IMR-90 (cell line): ENCODE data around the gene SHISA4. TPM values are rescaled to one million over a fixed set of nuclear protein-coding genes. Genes with fewer than 3 reads are reported as not detected.

ENCODE experiments used
- ATAC-seq: fragments of 200-7000 bp; cut with Tn5 transposase; 2 replicates; pipeline ENCODE4 v1.9.1; 2020; ENCODE audit warnings: low read depth, mild to moderate bottlenecking, moderate library complexity
- BruUV-seq: library from RNA; stranded (reverse); fragments of 400-500 nt; replicated peaks from 2 replicates; lab custom pipeline; 2021; lab: Mats Ljungman, UMichigan
- CTCF ChIA-PET: fragments of 300-600 bp; formaldehyde crosslinking; extraction: SDS; loops from one replicate; lab custom pipeline; 2021; ENCODE audit warnings: antibody characterized with exemption; lab: Yijun Ruan, JAX
- POLR2A ChIA-PET: fragments of 300-600 bp; sonication (Branson Sonifier 250); formaldehyde crosslinking; loops from one replicate; lab custom pipeline; 2022; ENCODE audit warnings: antibody characterized with exemption; ENCODE audit not compliant: unreplicated experiment; lab: Charles Lee
- DNase-seq: peaks from one replicate; pipeline ENCODE4 v3.0.0; 2013
- H2AFZ ChIP-seq: replicated peaks from 2 replicates; pipeline ENCODE3; 2013; ENCODE audit warnings: low read length, mild to moderate bottlenecking; ENCODE audit not compliant: poor library complexity
- H2AK5ac ChIP-seq: 2 replicates; pipeline ENCODE4 v1.6.1; 2013; ENCODE audit warnings: low read depth, low read length, inconsistent platforms
- H2AK9ac ChIP-seq: replicated peaks from 2 replicates; pipeline ENCODE3; 2013; ENCODE audit warnings: mild to moderate bottlenecking, low read depth, low read length, moderate library complexity; ENCODE audit not compliant: poor library complexity
- H2BK120ac ChIP-seq: 2 replicates; pipeline ENCODE4 v1.6.1; 2013; ENCODE audit warnings: low read depth, low read length, inconsistent platforms
- H2BK15ac ChIP-seq: 3 replicates; pipeline ENCODE4 v1.6.1; 2013; ENCODE audit warnings: low read depth, low read length, inconsistent platforms
- H2BK20ac ChIP-seq: 2 replicates; pipeline ENCODE4 v1.6.1; 2013; ENCODE audit warnings: low read depth, mild to moderate bottlenecking, inconsistent platforms, low read length, moderate library complexity
- H2BK5ac ChIP-seq: 2 replicates; pipeline ENCODE4 v1.6.1; 2013; ENCODE audit warnings: mild to moderate bottlenecking, low read depth, low read length, inconsistent platforms; ENCODE audit not compliant: poor library complexity, severe bottlenecking
- H3K14ac ChIP-seq: replicated peaks from 2 replicates; pipeline ENCODE4 v1.6.1; 2013; ENCODE audit warnings: low read depth, low read length, inconsistent platforms
- H3K18ac ChIP-seq: 2 replicates; pipeline ENCODE4 v1.6.1; 2013; ENCODE audit warnings: low read depth, low read length, control low read depth
- H3K23ac ChIP-seq: 2 replicates; pipeline ENCODE4 v1.6.1; 2013; ENCODE audit warnings: low read depth, low read length, inconsistent platforms
- H3K27ac ChIP-seq: 2 replicates; pipeline ENCODE4 v1.5.1; 2013; ENCODE audit warnings: mild to moderate bottlenecking, control low read depth, low read length; ENCODE audit not compliant: insufficient read depth
- H3K27me3 ChIP-seq: 2 replicates; pipeline ENCODE4 v1.6.1; 2013; ENCODE audit warnings: low read length; ENCODE audit not compliant: control insufficient read depth, insufficient read depth
- H3K36me3 ChIP-seq: 2 replicates; pipeline ENCODE4 v1.6.1; 2013; ENCODE audit warnings: low read length, mixed read lengths; ENCODE audit not compliant: control insufficient read depth, insufficient read depth
- H3K4ac ChIP-seq: 2 replicates; pipeline ENCODE4 v1.6.1; 2013; ENCODE audit warnings: low read depth, low read length, inconsistent platforms
- H3K4me1 ChIP-seq: 2 replicates; pipeline ENCODE4 v1.6.1; 2013; ENCODE audit warnings: low read length, mixed read lengths; ENCODE audit not compliant: control insufficient read depth, insufficient read depth
- H3K4me2 ChIP-seq: 2 replicates; pipeline ENCODE4 v1.6.1; 2013; ENCODE audit warnings: low read depth, mild to moderate bottlenecking, control low read depth, low read length, moderate library complexity
- H3K4me3 ChIP-seq: 2 replicates; pipeline ENCODE4 v1.5.1; 2013; ENCODE audit warnings: low read depth, mild to moderate bottlenecking, control low read depth, low read length, moderate library complexity; ENCODE audit not compliant: insufficient read depth
- H3K56ac ChIP-seq: 2 replicates; pipeline ENCODE4 v1.6.1; 2013; ENCODE audit warnings: low read length, inconsistent platforms; ENCODE audit not compliant: insufficient read depth; ENCODE audit errors: extremely low read depth
- H3K79me1 ChIP-seq, 2 experiments: 2 replicates each; pipeline ENCODE4 v1.6.1; 2013; ENCODE audit warnings: low read length in 2 of 2, inconsistent platforms in 1 of 2, low read depth in 1 of 2
- H3K9ac ChIP-seq: 2 replicates; pipeline ENCODE4 v1.6.1; 2013; ENCODE audit warnings: low read depth, low read length, control low read depth
- H3K9me1 ChIP-seq: 2 replicates; pipeline ENCODE4 v1.6.1; 2013; ENCODE audit warnings: low read length, inconsistent platforms; ENCODE audit not compliant: insufficient read depth
- H3K9me3 ChIP-seq: 2 replicates; pipeline ENCODE4 v1.6.1; 2013; ENCODE audit warnings: low read length; ENCODE audit not compliant: control insufficient read depth, insufficient read depth
- H4K20me1 ChIP-seq: 2 replicates; pipeline ENCODE4 v1.6.1; 2013; ENCODE audit warnings: low read length, inconsistent platforms; ENCODE audit not compliant: insufficient read depth
- H4K5ac ChIP-seq: 2 replicates; pipeline ENCODE4 v1.6.1; 2013; ENCODE audit warnings: mild to moderate bottlenecking, low read depth, low read length, control low read depth
- H4K8ac ChIP-seq, 2 experiments: 2 replicates each; pipeline ENCODE4 v1.6.1; 2013; ENCODE audit warnings: low read depth in 2 of 2, low read length in 2 of 2, control low read depth in 1 of 2, inconsistent platforms in 1 of 2
- H4K91ac ChIP-seq: 2 replicates; pipeline ENCODE4 v1.6.1; 2013; ENCODE audit warnings: low read depth, low read length, inconsistent platforms; ENCODE audit not compliant: insufficient read depth
- BHLHE40 ChIP-seq: fragments of 150-350 bp; IDR thresholded peaks from 2 replicates; pipeline ENCODE4 v1.6.1; 2016; ENCODE audit warnings: mild to moderate bottlenecking, low read depth, low read length
- CEBPB ChIP-seq: IDR thresholded peaks from 2 replicates; pipeline ENCODE4 v1.6.1; 2012; ENCODE audit warnings: low read depth, low read length, improper control_type of control experiment
- CHD1 ChIP-seq: IDR thresholded peaks from 2 replicates; pipeline ENCODE4 v1.6.1; 2012; ENCODE audit warnings: low read depth, low read length, improper control_type of control experiment
- CTCF ChIP-seq: conservative IDR thresholded peaks from 2 replicates; pipeline ENCODE4 v1.5.1; 2012; ENCODE audit warnings: mild to moderate bottlenecking, low read depth, low read length, improper control_type of control experiment
- FOS ChIP-seq: fragments of 150-350 bp; IDR thresholded peaks from 2 replicates; pipeline ENCODE4 v1.6.1; 2016; ENCODE audit warnings: low read depth, low read length
- MAFK ChIP-seq: IDR thresholded peaks from 2 replicates; pipeline ENCODE4 v1.6.1; 2012; ENCODE audit warnings: low read depth, low read length, improper control_type of control experiment
- MAZ ChIP-seq: IDR thresholded peaks from 2 replicates; pipeline ENCODE4 v1.6.1; 2012; ENCODE audit warnings: low read depth, mild to moderate bottlenecking, low read length, improper control_type of control experiment, moderate library complexity, borderline replicate concordance
- MXI1 ChIP-seq: IDR thresholded peaks from 2 replicates; pipeline ENCODE4 v1.6.1; 2012; ENCODE audit warnings: low read depth, mild to moderate bottlenecking, low read length, moderate library complexity, borderline replicate concordance
- NFE2L2 ChIP-seq: fragments of 150-350 bp; IDR thresholded peaks from 2 replicates; pipeline ENCODE4 v1.6.1; 2016; ENCODE audit warnings: low read depth, mild to moderate bottlenecking, low read length
- POLR2A ChIP-seq: IDR thresholded peaks from 2 replicates; pipeline ENCODE4 v1.6.1; 2012; ENCODE audit warnings: mild to moderate bottlenecking, low read depth, low read length
- RAD21 ChIP-seq: IDR thresholded peaks from 2 replicates; pipeline ENCODE4 v1.6.1; 2012; ENCODE audit warnings: low read length, improper control_type of control experiment
- RCOR1 ChIP-seq: IDR thresholded peaks from 2 replicates; pipeline ENCODE4 v1.6.1; 2012; ENCODE audit warnings: mild to moderate bottlenecking, low read length, improper control_type of control experiment; ENCODE audit not compliant: insufficient replicate concordance
- SMC3 ChIP-seq: fragments of 150-350 bp; IDR thresholded peaks from 2 replicates; pipeline ENCODE4 v1.6.1; 2016; ENCODE audit warnings: low read depth, mild to moderate bottlenecking, antibody characterized with exemption, low read length, moderate library complexity
- USF2 ChIP-seq: fragments of 150-350 bp; IDR thresholded peaks from 2 replicates; pipeline ENCODE4 v1.6.1; 2017; ENCODE audit warnings: mild to moderate bottlenecking, antibody characterized with exemption, low read length, low read depth
- WGBS, 2 experiments: methylation state at CpG; one replicate each; pipeline versions ENCODE4 v1.1.5 to v1.1.7; 2013; ENCODE audit warnings: missing lambda C conversion rate in 2 of 2; ENCODE audit not compliant: insufficient read length in 1 of 2; ENCODE audit errors: extremely low coverage in 2 of 2; 5-methylcytosine and 5-hydroxymethylcytosine counted together
- dilution Hi-C: fragments of 300-500 bp; cut with HindIII; formaldehyde crosslinking; loops from one replicate; pipeline ENCODE4 v1.14.3; 2018; ENCODE audit warnings: low sequenced_read_pairs; ENCODE audit not compliant: unreplicated experiment
- in situ Hi-C: fragments of 300-500 bp; cut with MboI; formaldehyde crosslinking; loops from 3 replicates; pipeline ENCODE4 v1.14.3; 2019; ENCODE audit warnings: low sequenced_read_pairs, inconsistent platforms, mixed read lengths
- intact Hi-C: fragments of 100-400 bp; cut with micrococcal nuclease; formaldehyde crosslinking; loops from 2 replicates; pipeline ENCODE4 v1.10.0; 2022
- polyA plus RNA-seq, 3 experiments: library from polyadenylated mRNA; depleted of rRNA; stranded (reverse); fragments of >200 nt; gene quantifications; 2 replicates each; pipeline ENCODE4 v1.2.3, GENCODE V29; 2012; ENCODE audit warnings: low replicate concordance in 1 of 3
- total RNA-seq: library from RNA; depleted of rRNA; stranded (reverse); fragments of >200 nt; gene quantifications from 2 replicates; pipeline ENCODE4 v1.2.3, GENCODE V29; 2012
- TF ChIP-seq, protein P1 (sequence below): fragments of 150-350 bp; IDR thresholded peaks from 2 replicates; pipeline ENCODE4 v1.6.1; 2016; ENCODE audit warnings: low read depth, mild to moderate bottlenecking, low read length, moderate library complexity, borderline replicate concordance

The SHISA4 gene
- total and polyA plus RNA-seq, 2 of the 4 experiments (the other 2 are of a cell fraction): 10.0 to 34.8 TPM

GRCh38 chr1:201887116-201887866 lies 1.4 kb upstream of the SHISA4 start:
- peaks cover 37% of the 10 kb centered on the region for H3K9me1 ChIP-seq
- no peak overlapping the region for H3K9ac ChIP-seq
- no peak for DNase-seq
- TF ChIP-seq, protein P1, sequence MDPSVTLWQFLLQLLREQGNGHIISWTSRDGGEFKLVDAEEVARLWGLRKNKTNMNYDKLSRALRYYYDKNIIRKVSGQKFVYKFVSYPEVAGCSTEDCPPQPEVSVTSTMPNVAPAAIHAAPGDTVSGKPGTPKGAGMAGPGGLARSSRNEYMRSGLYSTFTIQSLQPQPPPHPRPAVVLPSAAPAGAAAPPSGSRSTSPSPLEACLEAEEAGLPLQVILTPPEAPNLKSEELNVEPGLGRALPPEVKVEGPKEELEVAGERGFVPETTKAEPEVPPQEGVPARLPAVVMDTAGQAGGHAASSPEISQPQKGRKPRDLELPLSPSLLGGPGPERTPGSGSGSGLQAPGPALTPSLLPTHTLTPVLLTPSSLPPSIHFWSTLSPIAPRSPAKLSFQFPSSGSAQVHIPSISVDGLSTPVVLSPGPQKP: no peak
- TF ChIP-seq CHD1 (no peak), RCOR1 (no peak), USF2 (no peak), MAZ (no peak), RAD21 (no peak), FOS (no peak), MXI1 (no peak), NFE2L2 (no peak), CTCF (no peak), BHLHE40 (no peak), CEBPB (no peak), POLR2A (no peak), MAFK (no peak), SMC3 (no peak)
- no peak overlapping the region for H3K4me3 ChIP-seq
- peaks cover 30% of the 10 kb centered on the region for H3K4me1 ChIP-seq
- H3K4ac ChIP-seq: no peak overlapping the region
- no peak overlapping the region for H2BK15ac ChIP-seq
- no peak overlapping the region for H3K56ac ChIP-seq
- ChIA-PET CTCF (interaction anchor here (0.6 kb wide), 1 partner anchor 51 kb away, joined by 3 read pairs; no protein-coding TSS in a partner anchor), POLR2A (no interaction called here)
- H3K14ac ChIP-seq: no peak overlapping the region
- H3K27me3 ChIP-seq: no peaks in the 10 kb centered on the region
- intact Hi-C loops (loop anchor here (10.0 kb wide), 1 partner anchor 228 kb away; no protein-coding TSS in a partner anchor), in situ Hi-C loops (no loop called here), dilution Hi-C loops (no loop called here)
- H2BK120ac ChIP-seq: no peak overlapping the region
- H2BK20ac ChIP-seq: no peak overlapping the region; the same call in 1 of the 2 replicates
- H2AK9ac ChIP-seq: no peak overlapping the region
- 82% methylated on average over 3 of the region's 5 CpGs; no CpG with 5 or more reads in 1 of the 2 experiments for WGBS, 2 experiments
- H3K4me2 ChIP-seq: no peak overlapping the region
- H2AFZ ChIP-seq: peak overlapping the region; percentile 40
- BruUV-seq: no TSS peak
- H3K36me3 ChIP-seq: peaks cover 5% of the 10 kb centered on the region
- H4K5ac ChIP-seq: no peak overlapping the region
- ATAC-seq: no peak
- no peaks in the 10 kb centered on the region; the same call in 1 of the 2 replicates for H4K20me1 ChIP-seq
- no peak overlapping the region for H3K18ac ChIP-seq
- no peak overlapping the region for H2BK5ac ChIP-seq
- H4K91ac ChIP-seq: no peak overlapping the region
- H3K79me1 ChIP-seq: peaks cover 3 to 21% of the 10 kb centered on the region in 2 experiments; a peak in 3 of 4 replicates
- peak overlapping the region; percentile 71; the same call in 1 of the 2 replicates for H2AK5ac ChIP-seq
- H3K9me3 ChIP-seq: no peaks in the 10 kb centered on the region
- no peak overlapping the region for H3K27ac ChIP-seq
- H3K23ac ChIP-seq: no peak overlapping the region
- H4K8ac ChIP-seq: no peak overlapping the region
